Fibroblast of skin of right quadriceps (primary cell): ENCODE results near the gene MAGEA4.

Experiments used
- DNase-seq: peaks from one replicate; pipeline ENCODE4 v3.0.0-alpha.2; 2013

The MAGEA4 gene

GRCh38 chrX:151929126-151929525 lies 16.4 kb downstream of the MAGEA4 start:
- no peak for DNase-seq

- DNase-seq: no peak
These were observed 22.7 kb downstream of the MAGEA4 start for GRCh38 chrX:151935358-151935757.

- DNase-seq: no peak
These were observed 25.5 kb downstream of the MAGEA4 start for GRCh38 chrX:151938172-151938571.

- no peak for DNase-seq
These were observed 42.0 kb downstream of the MAGEA4 start for GRCh38 chrX:151954730-151955129.

- no peak for DNase-seq
These were observed 45.4 kb downstream of the MAGEA4 start for GRCh38 chrX:151958101-151958500.

GRCh38 chrX:151962034-151962433 lies 49.3 kb downstream of the MAGEA4 start:
- no peak for DNase-seq

GRCh38 chrX:151966236-151966635 lies 53.5 kb downstream of the MAGEA4 start:
- DNase-seq: no peak

GRCh38 chrX:151970027-151970426 lies 57.3 kb downstream of the MAGEA4 start:
- DNase-seq: no peak

- DNase-seq: peak; percentile 87
These were observed 58.0 kb downstream of the MAGEA4 start for GRCh38 chrX:151970661-151971060.

GRCh38 chrX:151973060-151973661 lies 60.5 kb downstream of the MAGEA4 start:
- no peak for DNase-seq

- DNase-seq: peak; percentile 12
These were observed 61.2 kb downstream of the MAGEA4 start for GRCh38 chrX:151973851-151974335.
